ENCODE data around the gene RSPO4.

GRCh38 chr20:921068-921467 lies 81.0 kb downstream of the RSPO4 start:
- TF ChIP-seq CTCF (IDR thresholded peaks at IDR 0.05) (no peak), ZFX (IDR thresholded peaks at IDR 0.05; ENCODE audit: borderline replicate concordance) (no peak)

All from 22Rv1 (cell line).